H1 (cell line): Measurements from ENCODE around the gene PPP6R1. TPM values are rescaled to one million over a fixed set of nuclear protein-coding genes. Genes with fewer than 3 reads are reported as not detected.

Experiments
- BACH1 ChIP-seq: IDR thresholded peaks from 2 replicates; pipeline ENCODE4 v1.6.1; 2012; ENCODE audit warnings: low read length, improper control_type of control experiment
- EZH2 ChIP-seq: fragments of 200-600 bp; sonication (generic); IDR thresholded peaks from 2 replicates; pipeline ENCODE4 v1.7.1; 2012; ENCODE audit warnings: low read depth, mild to moderate bottlenecking, moderate library complexity, low read length, inconsistent platforms; ENCODE audit not compliant: severe bottlenecking
- KDM5A ChIP-seq: fragments of 200-600 bp; IDR thresholded peaks from 2 replicates; pipeline ENCODE4 v1.7.1; 2012; ENCODE audit warnings: mild to moderate bottlenecking, low read length, inconsistent platforms, mixed read lengths
- PHF8 ChIP-seq: fragments of 200-600 bp; sonication (generic); conservative IDR thresholded peaks from 2 replicates; pipeline ENCODE4 v1.7.1; 2012; ENCODE audit warnings: low read depth, mild to moderate bottlenecking, inconsistent platforms, low read length, moderate library complexity
- SIRT6 ChIP-seq: IDR thresholded peaks from one replicate; pipeline ENCODE4 v1.7.1; 2012; ENCODE audit warnings: low read length, inconsistent platforms
- SP1 ChIP-seq: IDR thresholded peaks from 2 replicates; pipeline ENCODE4 v1.6.1; 2011; ENCODE audit warnings: low read depth, low read length
- TBP ChIP-seq: IDR thresholded peaks from 2 replicates; pipeline ENCODE4 v1.6.1; 2011; ENCODE audit warnings: low read depth, low read length, improper control_type of control experiment
- YY1 ChIP-seq: IDR thresholded peaks from 2 replicates; pipeline ENCODE4 v1.6.1; 2011; ENCODE audit warnings: low read depth, mild to moderate bottlenecking, low read length
- polyA plus RNA-seq, 7 experiments: library from polyadenylated mRNA; depleted of rRNA in 3 of 7; stranded (reverse) in 5 of 7; unstranded in 2 of 7; fragments of >200 nt in 5 of 7; fragments of 200-250 nt in 2 of 7; gene quantifications; 1 replicate in 5 of 7; 2 replicates in 1 of 7; 4 replicates in 1 of 7; pipeline versions ENCODE4 v1.2.1 to v1.2.3, GENCODE V29; 2011 to 2013; ENCODE audit warnings: missing spikeins in 2 of 7, mixed read lengths in 2 of 7
- total RNA-seq: library from RNA; stranded (reverse); fragmentation: NEBNext Ultra II Directional; extraction: Animal tissue kit (Norgen Biotek cat#: 25700); gene quantifications from 2 replicates; pipeline ENCODE4 v1.2.1, GENCODE V29; 2021
- TF ChIP-seq, protein P1 (sequence below): fragments of 300-600 bp; sonication (generic); IDR thresholded peaks from 2 replicates; pipeline ENCODE4 v1.7.1; 2012; ENCODE audit warnings: low read length, moderate library complexity, mild to moderate bottlenecking, inconsistent platforms; ENCODE audit not compliant: insufficient replicate concordance
- TF ChIP-seq, protein P2 (sequence below): IDR thresholded peaks from 2 replicates; pipeline ENCODE4 v1.6.1; 2012; ENCODE audit warnings: low read length, inconsistent platforms

PPP6R1 gene
- total and polyA plus RNA-seq, 2 of the 8 experiments (the other 6 are each of a cell fraction or from before 2014, with no cell fraction given) = 36.4 to 74.4 TPM

DNA sequence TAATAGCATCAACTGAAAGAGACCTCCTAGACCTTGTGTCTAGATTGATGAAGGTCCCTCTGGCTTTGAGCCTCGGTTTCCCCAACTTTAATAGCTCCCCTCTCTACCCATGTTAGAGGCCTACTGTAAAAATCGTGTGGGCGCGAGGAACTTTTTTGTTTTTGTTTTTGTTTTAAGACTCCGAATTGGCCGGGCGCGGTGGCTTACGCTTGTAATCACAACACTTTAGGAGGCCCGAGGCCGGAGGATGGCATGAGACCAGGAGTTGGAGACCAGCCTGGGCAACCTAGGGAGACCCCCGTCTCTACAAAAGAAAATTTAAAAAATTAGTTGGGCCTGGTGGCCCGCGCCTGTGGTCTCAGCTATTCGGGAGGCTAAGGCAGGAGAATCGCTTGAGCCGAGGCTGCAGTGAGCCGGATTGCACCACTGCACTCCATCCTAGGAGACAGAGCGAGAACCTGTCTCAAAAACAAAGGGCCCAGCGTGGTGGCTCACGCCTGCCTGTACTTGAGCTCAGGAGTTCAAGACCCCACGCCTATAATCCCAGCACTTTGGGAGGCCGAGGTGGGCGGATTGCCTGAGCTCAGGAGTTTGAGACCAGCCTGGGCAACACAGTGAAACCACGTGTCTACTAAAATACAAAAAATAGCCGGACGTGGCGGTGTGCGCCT is 858 bp upstream of the PPP6R1 start (continued):
- TF ChIP-seq, protein P1, sequence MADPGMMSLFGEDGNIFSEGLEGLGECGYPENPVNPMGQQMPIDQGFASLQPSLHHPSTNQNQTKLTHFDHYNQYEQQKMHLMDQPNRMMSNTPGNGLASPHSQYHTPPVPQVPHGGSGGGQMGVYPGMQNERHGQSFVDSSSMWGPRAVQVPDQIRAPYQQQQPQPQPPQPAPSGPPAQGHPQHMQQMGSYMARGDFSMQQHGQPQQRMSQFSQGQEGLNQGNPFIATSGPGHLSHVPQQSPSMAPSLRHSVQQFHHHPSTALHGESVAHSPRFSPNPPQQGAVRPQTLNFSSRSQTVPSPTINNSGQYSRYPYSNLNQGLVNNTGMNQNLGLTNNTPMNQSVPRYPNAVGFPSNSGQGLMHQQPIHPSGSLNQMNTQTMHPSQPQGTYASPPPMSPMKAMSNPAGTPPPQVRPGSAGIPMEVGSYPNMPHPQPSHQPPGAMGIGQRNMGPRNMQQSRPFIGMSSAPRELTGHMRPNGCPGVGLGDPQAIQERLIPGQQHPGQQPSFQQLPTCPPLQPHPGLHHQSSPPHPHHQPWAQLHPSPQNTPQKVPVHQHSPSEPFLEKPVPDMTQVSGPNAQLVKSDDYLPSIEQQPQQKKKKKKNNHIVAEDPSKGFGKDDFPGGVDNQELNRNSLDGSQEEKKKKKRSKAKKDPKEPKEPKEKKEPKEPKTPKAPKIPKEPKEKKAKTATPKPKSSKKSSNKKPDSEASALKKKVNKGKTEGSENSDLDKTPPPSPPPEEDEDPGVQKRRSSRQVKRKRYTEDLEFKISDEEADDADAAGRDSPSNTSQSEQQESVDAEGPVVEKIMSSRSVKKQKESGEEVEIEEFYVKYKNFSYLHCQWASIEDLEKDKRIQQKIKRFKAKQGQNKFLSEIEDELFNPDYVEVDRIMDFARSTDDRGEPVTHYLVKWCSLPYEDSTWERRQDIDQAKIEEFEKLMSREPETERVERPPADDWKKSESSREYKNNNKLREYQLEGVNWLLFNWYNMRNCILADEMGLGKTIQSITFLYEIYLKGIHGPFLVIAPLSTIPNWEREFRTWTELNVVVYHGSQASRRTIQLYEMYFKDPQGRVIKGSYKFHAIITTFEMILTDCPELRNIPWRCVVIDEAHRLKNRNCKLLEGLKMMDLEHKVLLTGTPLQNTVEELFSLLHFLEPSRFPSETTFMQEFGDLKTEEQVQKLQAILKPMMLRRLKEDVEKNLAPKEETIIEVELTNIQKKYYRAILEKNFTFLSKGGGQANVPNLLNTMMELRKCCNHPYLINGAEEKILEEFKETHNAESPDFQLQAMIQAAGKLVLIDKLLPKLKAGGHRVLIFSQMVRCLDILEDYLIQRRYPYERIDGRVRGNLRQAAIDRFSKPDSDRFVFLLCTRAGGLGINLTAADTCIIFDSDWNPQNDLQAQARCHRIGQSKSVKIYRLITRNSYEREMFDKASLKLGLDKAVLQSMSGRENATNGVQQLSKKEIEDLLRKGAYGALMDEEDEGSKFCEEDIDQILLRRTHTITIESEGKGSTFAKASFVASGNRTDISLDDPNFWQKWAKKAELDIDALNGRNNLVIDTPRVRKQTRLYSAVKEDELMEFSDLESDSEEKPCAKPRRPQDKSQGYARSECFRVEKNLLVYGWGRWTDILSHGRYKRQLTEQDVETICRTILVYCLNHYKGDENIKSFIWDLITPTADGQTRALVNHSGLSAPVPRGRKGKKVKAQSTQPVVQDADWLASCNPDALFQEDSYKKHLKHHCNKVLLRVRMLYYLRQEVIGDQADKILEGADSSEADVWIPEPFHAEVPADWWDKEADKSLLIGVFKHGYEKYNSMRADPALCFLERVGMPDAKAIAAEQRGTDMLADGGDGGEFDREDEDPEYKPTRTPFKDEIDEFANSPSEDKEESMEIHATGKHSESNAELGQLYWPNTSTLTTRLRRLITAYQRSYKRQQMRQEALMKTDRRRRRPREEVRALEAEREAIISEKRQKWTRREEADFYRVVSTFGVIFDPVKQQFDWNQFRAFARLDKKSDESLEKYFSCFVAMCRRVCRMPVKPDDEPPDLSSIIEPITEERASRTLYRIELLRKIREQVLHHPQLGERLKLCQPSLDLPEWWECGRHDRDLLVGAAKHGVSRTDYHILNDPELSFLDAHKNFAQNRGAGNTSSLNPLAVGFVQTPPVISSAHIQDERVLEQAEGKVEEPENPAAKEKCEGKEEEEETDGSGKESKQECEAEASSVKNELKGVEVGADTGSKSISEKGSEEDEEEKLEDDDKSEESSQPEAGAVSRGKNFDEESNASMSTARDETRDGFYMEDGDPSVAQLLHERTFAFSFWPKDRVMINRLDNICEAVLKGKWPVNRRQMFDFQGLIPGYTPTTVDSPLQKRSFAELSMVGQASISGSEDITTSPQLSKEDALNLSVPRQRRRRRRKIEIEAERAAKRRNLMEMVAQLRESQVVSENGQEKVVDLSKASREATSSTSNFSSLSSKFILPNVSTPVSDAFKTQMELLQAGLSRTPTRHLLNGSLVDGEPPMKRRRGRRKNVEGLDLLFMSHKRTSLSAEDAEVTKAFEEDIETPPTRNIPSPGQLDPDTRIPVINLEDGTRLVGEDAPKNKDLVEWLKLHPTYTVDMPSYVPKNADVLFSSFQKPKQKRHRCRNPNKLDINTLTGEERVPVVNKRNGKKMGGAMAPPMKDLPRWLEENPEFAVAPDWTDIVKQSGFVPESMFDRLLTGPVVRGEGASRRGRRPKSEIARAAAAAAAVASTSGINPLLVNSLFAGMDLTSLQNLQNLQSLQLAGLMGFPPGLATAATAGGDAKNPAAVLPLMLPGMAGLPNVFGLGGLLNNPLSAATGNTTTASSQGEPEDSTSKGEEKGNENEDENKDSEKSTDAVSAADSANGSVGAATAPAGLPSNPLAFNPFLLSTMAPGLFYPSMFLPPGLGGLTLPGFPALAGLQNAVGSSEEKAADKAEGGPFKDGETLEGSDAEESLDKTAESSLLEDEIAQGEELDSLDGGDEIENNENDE = no peak
- TF ChIP-seq, protein P2, sequence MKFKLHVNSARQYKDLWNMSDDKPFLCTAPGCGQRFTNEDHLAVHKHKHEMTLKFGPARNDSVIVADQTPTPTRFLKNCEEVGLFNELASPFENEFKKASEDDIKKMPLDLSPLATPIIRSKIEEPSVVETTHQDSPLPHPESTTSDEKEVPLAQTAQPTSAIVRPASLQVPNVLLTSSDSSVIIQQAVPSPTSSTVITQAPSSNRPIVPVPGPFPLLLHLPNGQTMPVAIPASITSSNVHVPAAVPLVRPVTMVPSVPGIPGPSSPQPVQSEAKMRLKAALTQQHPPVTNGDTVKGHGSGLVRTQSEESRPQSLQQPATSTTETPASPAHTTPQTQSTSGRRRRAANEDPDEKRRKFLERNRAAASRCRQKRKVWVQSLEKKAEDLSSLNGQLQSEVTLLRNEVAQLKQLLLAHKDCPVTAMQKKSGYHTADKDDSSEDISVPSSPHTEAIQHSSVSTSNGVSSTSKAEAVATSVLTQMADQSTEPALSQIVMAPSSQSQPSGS = no peak
- TF ChIP-seq BACH1 = no peak
- no peak for TF ChIP-seq KDM5A
- no peak for TF ChIP-seq SIRT6
- TF ChIP-seq EZH2 = no peak
- TF ChIP-seq PHF8 = no peak
- TF ChIP-seq TBP = no peak
- TF ChIP-seq SP1 = no peak
- no peak for TF ChIP-seq YY1
